SU-DHL-6 (cell line): ENCODE results near the gene GPRC5C.

ENCODE experiments used
- H2AFZ ChIP-seq: fragments of 200-600 bp; sonication (generic); 2 replicates; pipeline ENCODE4 v1.6.1; 2014; ENCODE audit warnings: low read depth, mild to moderate bottlenecking, moderate library complexity, mixed read lengths, antibody characterized with exemption, low read length; ENCODE audit not compliant: severe bottlenecking
- H3F3A ChIP-seq: fragments of 200-600 bp; shearing (Covaris generic); 2 replicates; pipeline ENCODE4 v1.6.0; 2016; ENCODE audit warnings: antibody characterized with exemption, mild to moderate bottlenecking; ENCODE audit not compliant: insufficient read depth
- H3K27ac ChIP-seq: fragments of 200-600 bp; sonication (generic); 2 replicates; pipeline ENCODE4 v1.5.1; 2016; ENCODE audit warnings: low read depth, mild to moderate bottlenecking, low read length, moderate library complexity, mixed read lengths
- H3K27me3 ChIP-seq: fragments of 200-600 bp; sonication (generic), shearing (Covaris generic); 2 replicates; pipeline ENCODE4 v1.6.0; 2014; ENCODE audit warnings: mild to moderate bottlenecking, low read length
- H3K36me3 ChIP-seq: fragments of 200-600 bp; sonication (generic); 2 replicates; pipeline ENCODE4 v1.6.1; 2014; ENCODE audit warnings: mild to moderate bottlenecking, low read length, mixed read lengths
- H3K4me2 ChIP-seq: fragments of 300-600, 200-600 bp; shearing (Covaris generic), sonication (generic); 2 replicates; pipeline ENCODE4 v1.6.0; 2014; ENCODE audit warnings: low read length, low read depth, mild to moderate bottlenecking; ENCODE audit not compliant: poor library complexity, severe bottlenecking
- H3K4me3 ChIP-seq: fragments of 200-600 bp; sonication (generic); 2 replicates; pipeline ENCODE4 v1.5.1; 2014; ENCODE audit warnings: antibody characterized with exemption, low read length, mild to moderate bottlenecking, mixed read lengths; ENCODE audit not compliant: insufficient read depth, poor library complexity, severe bottlenecking
- H3K79me2 ChIP-seq: fragments of 200-600 bp; sonication (generic); 2 replicates; pipeline ENCODE4 v1.6.1; 2014; ENCODE audit warnings: mild to moderate bottlenecking, low read length, moderate library complexity; ENCODE audit not compliant: insufficient read depth
- H3K9ac ChIP-seq: fragments of 200-600 bp; sonication (generic); 2 replicates; pipeline ENCODE4 v1.7.0; 2014; ENCODE audit warnings: mild to moderate bottlenecking, low read length
- H3K9me2 ChIP-seq: fragments of 200-600 bp; sonication (generic); replicated peaks from 2 replicates; pipeline ENCODE4 v1.6.1; 2014; ENCODE audit warnings: low read length; ENCODE audit not compliant: insufficient read depth
- H3K9me3 ChIP-seq: fragments of 200-600 bp; sonication (generic); 2 replicates; pipeline ENCODE4 v1.6.1; 2014; ENCODE audit warnings: low read length, mixed read lengths; ENCODE audit not compliant: insufficient read depth
- H4K20me1 ChIP-seq: fragments of 200-600 bp; sonication (generic); 2 replicates; pipeline ENCODE4 v1.6.1; 2014; ENCODE audit warnings: low read depth, mild to moderate bottlenecking, antibody characterized with exemption, low read length, moderate library complexity, mixed read lengths
- CTCF ChIP-seq: fragments of 200-600 bp; sonication (generic); IDR thresholded peaks from one replicate; pipeline ENCODE4 v1.5.1; 2017; ENCODE audit warnings: antibody characterized with exemption, mild to moderate bottlenecking, low read length, moderate library complexity; ENCODE audit not compliant: insufficient read depth, poor library complexity, severe bottlenecking
- EZH2phosphoT487 ChIP-seq: fragments of 200-600 bp; sonication (generic), shearing (Covaris generic); conservative IDR thresholded peaks from 2 replicates; pipeline ENCODE4 v1.6.1; 2018; ENCODE audit warnings: mild to moderate bottlenecking, antibody characterized with exemption, low read length, moderate library complexity, mixed read lengths

GPRC5C gene

GRCh38 chr17:74471341-74471740, 39.5 kb downstream of the GPRC5C start:
- H4K20me1 ChIP-seq, result no peaks in the 10 kb centered on the region
- no peaks in the 10 kb centered on the region for H3K36me3 ChIP-seq
- H3K79me2 ChIP-seq, result no peaks in the 10 kb centered on the region
- no peaks in the 10 kb centered on the region for H3K9me2 ChIP-seq
- H3K9ac ChIP-seq, result no peak overlapping the region
- no peaks in the 10 kb centered on the region for H3K27me3 ChIP-seq
- H2AFZ ChIP-seq, result no peak overlapping the region
- no peak for TF ChIP-seq CTCF
- TF ChIP-seq EZH2phosphoT487, result no peak
- H3K4me2 ChIP-seq, result no peak overlapping the region
- H3K9me3 ChIP-seq, result no peaks in the 10 kb centered on the region
- no peaks in the 10 kb centered on the region for H3F3A ChIP-seq
- H3K4me3 ChIP-seq, result no peak overlapping the region
- H3K27ac ChIP-seq, result no peak overlapping the region

GRCh38 chr17:74472890-74473289, 41.0 kb downstream of the GPRC5C start:
- H3K4me2 ChIP-seq, result no peak overlapping the region
- TF ChIP-seq EZH2phosphoT487, result no peak
- no peak for TF ChIP-seq CTCF
- H3F3A ChIP-seq, result no peaks in the 10 kb centered on the region
- no peaks in the 10 kb centered on the region for H3K9me2 ChIP-seq
- no peaks in the 10 kb centered on the region for H3K79me2 ChIP-seq
- H3K4me3 ChIP-seq, result no peak overlapping the region
- no peaks in the 10 kb centered on the region for H3K27me3 ChIP-seq
- H3K27ac ChIP-seq, result no peak overlapping the region
- no peak overlapping the region for H3K9ac ChIP-seq
- no peaks in the 10 kb centered on the region for H3K9me3 ChIP-seq
- no peak overlapping the region for H2AFZ ChIP-seq
- no peaks in the 10 kb centered on the region for H4K20me1 ChIP-seq
- no peaks in the 10 kb centered on the region for H3K36me3 ChIP-seq

GRCh38 chr17:74473294-74473693, 41.4 kb downstream of the GPRC5C start:
- Histone ChIP-seq H3K36me3 (no peaks in the 10 kb centered on the region), H2AFZ (no peak overlapping the region), H3K9me3 (no peaks in the 10 kb centered on the region), H4K20me1 (no peaks in the 10 kb centered on the region), H3F3A (no peaks in the 10 kb centered on the region), H3K79me2 (no peaks in the 10 kb centered on the region), H3K27me3 (no peaks in the 10 kb centered on the region), H3K4me2 (no peak overlapping the region), H3K9me2 (no peaks in the 10 kb centered on the region), H3K4me3 (no peak overlapping the region), H3K27ac (no peak overlapping the region), H3K9ac (no peak overlapping the region)
- TF ChIP-seq CTCF, result no peak
- TF ChIP-seq EZH2phosphoT487, result no peak
